ENCODE measurements around the gene SLC35F6.
"Not testable (repeated sequence)": the region's sequence is repeated elsewhere in the genome, so short reads cannot be mapped to it uniquely, and the experiment has no call there.

The SLC35F6 gene

DNA sequence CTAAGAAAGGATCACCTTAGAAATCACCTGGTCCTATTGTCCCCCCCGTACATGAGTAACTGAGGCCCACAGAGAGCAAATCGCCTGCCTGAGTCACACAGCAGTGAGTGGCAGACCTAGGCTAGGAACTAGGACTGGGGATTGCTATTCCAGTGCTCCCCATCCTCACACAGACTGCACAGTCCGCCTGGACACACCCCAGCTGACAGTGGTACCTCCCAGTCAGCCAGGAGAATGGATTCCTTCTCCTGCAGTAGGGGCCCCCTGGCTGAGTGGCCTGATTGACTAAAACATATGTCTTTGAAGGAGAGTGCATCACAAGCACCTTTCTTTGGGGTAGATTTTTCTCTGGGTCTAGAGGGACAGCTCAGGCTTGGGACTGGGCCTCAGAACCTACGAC is 32.4 kb upstream of the SLC35F6 start:
- no peak for DNase-seq

DNA sequence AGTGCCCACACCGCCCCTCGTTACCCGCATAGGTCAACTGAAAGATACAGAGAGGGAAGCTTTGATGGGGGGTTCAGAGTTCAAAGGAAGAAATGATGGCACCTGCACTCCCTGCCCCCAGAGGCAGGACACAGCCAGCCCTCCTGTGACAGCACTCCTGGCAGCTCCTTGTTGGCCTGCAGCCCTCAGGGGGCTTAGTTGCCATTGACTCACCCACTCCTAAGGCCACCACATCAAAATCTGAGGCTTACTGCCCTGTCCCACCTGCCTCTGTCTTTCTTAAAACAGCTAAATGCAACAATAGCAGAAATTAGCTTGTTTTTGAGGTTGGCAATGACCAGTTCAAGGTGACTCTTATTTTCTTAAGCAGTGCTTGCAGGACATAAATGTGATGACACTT is 31.6 kb upstream of the SLC35F6 start:
- DNase-seq = no peak

DNA sequence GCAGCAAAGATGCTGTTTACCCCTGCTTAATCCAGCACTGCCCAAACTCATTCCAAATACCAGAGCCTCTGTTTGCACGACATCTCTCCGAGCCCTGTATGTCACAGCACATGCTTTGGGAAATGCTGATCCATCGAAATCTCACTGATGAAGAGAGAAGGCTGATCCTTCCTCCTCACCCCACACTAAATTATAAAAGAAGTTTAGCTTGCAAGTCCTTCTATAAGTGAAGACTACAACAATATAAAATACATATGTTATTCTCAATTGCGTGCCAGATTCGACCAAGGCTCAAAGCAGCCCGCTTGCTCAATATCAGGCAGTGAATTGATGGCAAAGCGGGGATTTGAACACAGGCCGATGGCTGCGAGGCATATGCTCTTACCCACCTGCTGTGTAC is 30.7 kb upstream of the SLC35F6 start:
- DNase-seq = no peak

DNA sequence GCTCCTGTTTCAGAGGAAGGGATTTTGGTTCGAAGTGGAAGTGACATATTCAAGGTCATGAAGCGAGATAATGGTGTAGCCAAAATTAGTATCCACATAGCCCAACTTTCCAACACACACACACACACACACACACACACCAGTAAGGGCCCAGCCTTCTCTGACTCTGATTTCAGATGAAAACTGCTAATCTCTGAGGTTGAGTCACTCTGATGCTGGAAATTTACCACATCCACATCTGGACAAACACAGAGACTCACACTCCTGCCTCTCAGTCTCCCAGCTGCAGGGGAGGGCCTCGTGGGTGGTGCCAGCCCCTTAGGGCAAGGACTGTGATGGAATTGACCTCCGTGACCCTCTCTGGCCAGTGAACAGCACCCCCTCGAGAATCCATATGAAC is 29.0 kb upstream of the SLC35F6 start:
- DNase-seq = no peak

DNA sequence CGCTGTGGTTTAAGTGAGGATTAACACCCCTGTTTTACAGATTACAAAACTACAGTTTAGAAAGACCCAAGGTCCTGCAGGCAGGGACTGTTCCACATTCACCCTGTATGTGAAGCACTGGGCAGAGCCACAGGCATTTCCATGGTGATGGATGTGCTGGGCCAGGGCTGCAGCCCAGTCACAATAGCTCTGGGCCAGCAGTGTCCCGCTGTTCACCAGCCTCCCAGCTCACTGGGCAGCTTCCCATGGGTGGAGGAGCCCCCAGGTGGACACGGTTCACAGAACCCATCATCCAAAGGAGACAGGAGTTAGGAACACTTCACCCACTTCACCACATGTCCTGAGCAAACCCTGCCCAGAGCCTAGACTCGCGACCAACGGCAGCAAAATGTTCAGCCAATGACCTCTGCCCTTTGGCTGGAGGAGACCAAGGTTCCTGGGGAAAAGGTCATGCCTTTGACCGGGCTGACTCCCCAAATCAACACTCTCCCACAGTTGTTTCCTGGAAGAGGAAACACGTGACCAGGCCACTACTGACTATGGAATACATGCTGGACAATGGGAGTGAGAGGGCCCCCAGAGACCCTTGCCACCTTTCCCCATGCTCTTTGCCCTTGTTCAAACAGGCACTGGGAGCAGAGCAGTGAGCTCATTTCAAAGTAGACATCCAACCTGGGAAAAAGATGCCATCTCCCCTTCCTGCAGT is 28.0 kb upstream of the SLC35F6 start:
- no peak for DNase-seq

DNA sequence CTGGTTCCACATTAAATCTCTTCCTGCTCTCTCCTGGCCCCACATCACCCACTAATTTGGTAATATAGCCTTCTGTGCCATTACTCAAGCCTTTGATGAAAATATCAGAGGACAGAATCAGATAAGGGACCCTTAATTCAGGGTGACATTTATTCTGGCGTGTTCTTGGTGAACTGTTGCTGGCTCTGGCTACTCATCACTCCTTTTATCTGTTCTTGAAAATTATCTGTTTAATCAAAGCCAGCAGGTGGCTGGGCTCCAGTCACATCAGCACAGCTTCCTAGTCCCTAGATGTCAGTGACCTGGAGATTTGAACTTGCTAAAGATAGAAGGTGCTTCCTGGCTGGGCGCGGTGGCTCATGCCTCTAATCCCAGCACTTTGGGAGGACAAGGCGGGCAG is 26.9 kb upstream of the SLC35F6 start:
- DNase-seq = no peak

DNA sequence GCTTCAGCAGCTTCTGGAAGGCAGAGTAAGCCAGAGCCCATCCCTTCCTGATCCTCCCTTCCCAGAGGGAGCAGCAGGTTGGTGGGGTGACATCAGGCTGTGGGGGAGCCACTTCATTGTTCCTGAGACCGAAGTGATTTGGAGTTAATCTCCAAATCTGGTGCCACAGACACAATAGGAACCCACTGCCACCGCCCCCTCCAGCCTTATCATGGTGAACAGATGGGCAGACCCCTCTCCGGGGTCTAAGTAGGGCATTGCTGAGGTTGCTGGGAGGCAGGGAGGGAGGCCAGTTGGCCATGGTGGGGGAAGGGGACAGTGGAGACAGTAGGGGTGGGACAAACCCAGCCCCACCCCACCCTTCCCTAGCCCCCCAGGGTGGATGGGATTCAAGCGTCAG is 25.6 kb upstream of the SLC35F6 start:
- no peak for DNase-seq

DNA sequence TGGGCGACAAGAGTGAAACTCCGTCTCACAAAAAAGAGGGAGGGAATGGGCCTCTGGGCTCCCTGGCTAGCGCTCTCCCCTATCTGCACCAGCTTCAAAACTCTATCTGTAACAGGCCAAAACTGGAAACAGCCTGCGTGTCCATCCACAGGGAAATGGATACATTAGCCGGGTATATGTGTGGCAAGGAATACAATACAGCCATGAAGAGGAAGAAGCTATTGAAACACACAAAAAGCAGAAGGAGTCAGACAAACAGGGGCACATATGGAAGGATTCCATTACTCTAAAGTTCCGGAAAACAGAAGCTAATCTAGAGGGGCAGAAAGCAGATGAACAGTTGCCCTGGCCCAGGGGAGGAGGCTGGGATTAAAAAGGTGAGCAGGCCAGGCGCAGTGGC is 24.6 kb upstream of the SLC35F6 start:
- no peak for DNase-seq

DNA sequence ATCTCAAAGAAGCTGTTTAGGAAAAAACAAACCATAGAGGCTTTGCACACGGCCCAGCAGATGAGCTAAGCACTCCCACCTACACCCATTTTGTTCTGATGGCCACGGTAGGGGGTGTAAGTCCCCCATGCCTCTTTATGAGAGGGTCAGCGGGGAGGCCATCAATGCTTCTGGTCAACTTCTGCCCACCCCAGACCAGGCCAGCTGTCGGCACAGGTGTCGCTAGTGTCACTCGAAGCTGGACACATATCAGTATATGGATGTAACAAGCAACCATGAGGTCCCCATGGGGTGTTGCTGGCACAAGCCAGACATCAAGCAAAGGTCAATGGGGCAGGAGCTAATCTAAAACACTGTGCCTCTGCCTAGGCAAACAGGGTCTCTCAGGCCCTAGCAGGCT is 23.7 kb upstream of the SLC35F6 start:
- no peak for DNase-seq

DNA sequence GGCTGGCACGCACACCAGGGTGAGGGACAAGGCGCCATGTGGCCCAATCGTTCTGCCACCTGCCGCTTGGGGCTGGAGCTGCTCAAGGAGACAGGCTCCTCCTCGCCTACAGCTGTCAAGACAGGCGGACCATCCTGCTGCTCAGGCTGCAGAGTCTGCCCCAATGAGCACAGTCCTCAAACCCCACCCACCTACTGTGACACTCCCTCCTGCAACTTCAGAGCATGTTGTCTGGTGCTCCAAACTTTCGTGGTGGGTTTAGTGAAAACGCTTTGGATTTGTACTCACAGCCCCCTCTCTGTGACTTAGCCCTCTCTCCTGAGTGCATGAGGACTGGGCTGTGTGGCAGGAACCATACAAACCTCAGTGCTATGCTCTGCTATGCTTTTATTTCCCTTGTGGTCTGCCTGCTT is 23.2 kb upstream of the SLC35F6 start:
- DNase-seq = no peak

DNA sequence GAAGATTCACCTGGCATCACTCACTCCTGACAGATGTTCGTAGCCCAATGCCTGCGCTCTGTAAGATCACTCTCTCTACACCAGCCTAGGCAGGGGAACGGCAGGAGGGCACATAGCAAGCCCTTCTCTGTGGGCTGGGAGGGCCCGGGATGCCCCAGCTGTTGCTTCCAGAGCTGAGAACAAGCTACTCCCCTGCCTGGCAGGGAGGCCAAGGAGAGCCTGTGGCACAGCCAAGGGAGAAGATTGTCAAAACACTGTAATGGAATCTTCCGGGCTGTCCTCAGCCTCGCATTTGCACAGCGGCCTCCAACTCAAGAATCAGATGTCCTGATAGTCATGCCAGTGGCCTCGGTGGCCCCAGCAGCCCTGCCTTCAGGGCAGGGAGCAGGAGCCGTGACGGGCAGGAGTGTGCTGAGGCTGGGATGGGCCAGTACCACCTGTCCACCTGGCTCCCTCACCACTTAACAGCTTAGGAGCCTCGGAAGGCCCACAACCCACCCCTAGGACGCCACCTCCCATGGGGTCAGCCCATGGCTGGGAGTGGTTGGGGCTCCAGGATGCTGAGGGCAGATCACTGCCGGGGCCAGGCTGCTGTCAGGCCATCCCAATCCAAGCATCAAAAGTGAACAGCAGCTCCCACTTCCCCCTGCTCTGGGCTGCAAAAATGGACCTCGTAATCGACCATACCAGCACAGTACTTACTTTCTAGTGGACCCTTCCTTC is 21.9 kb upstream of the SLC35F6 start:
- DNase-seq = no peak

DNA sequence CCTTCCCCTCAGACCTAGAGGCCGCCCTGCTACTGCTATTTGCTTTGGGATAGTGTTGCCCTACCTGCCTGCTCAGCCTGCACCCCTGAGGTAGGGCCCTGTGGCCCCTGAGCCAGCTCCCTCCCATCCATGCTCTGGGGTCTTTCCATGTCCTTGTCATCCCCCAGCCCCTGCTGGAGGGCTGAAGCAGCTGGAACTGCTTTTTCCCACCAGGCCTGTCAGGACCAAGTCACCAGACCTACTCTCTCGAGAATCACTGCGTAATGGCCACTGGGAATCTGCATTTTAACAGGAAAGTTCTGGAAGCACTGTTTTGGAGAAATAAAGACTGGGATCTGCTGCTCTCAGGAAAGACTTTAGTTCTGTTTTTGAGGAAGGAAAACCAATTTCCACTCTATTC is 20.2 kb upstream of the SLC35F6 start:
- no peak for DNase-seq

DNA sequence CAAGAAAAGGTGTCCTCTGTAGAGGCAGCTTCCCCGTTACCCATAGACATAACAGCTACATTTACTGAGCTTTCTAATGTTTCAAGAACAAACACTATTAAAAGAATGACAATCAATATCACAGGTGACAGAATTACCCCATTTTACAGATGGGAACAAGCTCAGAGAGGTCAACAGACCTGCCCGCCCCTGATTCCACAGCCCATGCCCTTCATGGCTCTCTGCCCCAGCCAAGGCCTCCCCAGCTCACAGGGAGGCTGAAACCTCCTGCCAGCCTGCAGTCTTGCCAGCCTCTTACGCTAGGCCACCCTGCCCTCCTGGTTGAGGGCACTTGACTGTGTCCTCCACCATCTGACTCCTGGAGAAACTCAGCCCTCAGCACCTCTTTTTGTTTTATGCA is 19.1 kb upstream of the SLC35F6 start:
- no peak for DNase-seq

DNA sequence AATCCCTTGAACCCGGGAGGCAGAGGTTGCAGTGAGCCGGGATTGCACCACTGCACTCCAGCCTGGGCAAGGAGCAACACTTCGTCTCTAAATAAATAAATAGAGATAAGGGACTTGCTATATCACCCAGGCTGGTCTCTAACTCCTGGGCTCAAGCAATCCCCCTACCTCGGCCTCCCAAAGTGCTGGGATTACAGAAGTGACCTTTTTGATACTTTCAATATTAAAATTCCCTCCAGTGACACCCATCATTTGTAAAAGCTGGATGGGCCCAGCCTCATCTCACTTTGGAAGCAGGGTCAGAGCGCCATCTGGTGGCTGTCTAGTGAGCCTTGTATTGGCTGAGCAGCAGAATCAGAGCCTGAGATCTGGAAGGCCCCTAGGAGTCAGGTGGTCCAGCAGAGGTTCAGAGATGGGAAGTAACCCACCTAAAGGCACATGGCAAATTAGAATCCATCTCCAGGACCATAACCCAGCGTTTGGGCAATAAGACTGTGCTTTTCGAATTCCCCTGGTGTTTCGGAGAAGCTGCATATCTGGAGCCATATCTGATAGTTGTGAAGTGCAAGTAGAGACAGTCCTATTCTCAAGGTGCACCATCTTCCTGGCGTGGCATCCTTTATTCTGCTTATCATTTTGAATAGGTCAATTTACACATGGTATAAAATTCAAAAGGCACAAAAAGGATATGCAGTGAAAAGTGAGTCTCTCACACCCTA is 18.3 kb upstream of the SLC35F6 start:
- DNase-seq = no peak

DNA sequence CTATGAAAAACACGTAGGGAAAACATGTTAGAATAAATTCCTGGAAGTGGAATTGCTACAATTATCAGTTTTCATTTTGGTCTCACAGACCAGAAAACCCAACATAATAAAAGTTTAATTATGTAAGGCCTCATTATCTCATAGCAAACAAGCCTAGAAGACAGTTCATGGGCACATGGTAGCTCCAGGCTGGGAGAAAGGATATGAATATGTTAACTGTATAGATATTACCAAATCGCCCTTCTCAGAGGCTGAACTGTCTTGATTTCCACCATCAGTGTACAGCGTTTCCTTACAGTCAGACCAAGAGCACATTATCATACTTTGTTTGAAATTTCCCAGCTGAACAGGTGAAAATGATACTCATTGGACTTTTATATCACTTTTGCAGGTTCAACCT is 17.1 kb upstream of the SLC35F6 start:
- DNase-seq = no peak

DNA sequence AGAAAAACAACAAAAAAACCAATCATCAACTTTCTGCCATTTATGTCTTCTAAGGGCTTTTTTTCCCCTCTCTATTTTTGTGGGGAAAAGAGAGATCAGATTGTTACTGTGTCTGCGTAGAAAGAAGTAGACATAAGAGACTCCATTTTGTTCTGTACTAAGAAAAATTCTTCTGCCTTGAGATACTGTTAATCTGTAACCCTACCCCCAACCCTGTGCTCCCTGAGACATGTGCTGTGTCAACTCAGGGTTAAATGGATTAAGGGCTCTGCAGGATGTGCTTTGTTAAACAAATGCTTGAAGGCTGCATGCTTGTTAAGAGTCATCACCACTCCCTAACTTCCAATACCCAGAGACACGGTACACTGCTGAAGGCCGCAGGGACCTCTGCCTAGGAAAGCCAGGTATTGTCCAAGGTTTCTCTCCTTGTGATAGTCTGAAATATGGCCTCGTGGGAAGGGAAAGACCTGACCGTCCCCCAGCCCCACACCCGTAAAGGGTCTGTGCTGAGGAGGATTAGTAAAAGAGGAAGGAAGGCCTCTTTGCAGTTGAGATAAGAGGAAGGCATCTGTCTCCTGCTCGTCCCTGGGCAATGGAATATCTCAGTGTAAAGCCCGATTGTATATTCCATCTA is 14.2 kb upstream of the SLC35F6 start:
- peak; percentile 35 for DNase-seq

DNA sequence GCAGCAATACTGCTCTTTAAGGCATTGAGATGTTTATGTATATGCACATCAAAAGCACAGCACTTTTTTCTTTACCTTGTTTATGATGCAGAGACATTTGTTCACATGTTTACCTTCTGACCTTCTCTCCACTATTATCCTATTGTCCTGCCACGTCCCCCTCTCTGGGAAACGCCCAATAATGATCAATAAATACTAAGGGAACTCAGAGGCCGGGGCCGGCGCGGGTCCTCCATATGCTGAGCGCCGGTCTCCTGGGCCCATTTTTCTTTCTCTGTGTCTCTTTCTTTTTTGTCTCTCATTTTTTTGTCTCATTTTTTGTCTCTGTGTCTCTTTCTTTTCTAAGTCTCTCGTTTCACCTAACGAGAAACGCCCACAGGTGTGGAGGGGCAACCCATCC is 13.6 kb upstream of the SLC35F6 start:
- not testable (repeated sequence) for DNase-seq

DNA sequence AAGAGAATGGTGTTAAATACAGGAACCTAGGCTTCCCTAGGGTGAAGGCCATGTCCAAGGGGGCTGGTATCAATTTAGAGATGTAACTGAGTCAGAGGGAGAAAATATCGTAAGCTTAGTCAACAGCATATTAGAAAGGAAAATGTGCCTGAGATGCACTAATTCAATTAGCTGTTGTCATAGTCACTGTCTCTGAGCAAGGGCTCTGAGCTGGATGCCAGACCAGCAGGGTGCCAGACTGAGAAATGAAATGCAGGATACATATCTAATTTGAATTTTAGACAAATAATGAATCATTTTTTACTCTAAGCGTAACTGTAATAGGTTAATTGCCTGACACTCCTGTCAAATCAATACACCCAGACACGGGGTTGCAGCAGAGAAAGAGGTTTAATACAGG is 11.4 kb upstream of the SLC35F6 start:
- DNase-seq = no peak

DNA sequence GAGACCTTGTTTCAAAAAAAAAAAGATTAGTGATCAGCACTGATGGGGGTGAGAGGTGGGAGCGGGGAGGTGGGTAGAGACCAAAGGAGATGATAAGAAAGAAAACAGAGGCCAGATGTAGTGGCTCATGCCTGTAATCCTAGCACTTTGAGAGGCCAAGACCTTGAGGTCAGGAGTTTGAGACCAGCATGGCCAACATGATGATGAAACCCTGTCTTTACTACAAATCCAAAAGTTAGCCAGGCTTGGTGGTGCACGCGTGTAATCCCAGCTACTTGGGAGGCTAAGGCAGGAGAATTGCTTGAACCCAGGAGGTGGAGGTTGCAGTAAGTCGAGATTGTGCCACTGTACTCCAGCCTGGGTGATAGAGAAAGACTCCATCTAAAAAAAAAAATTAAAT is 9.5 kb upstream of the SLC35F6 start:
- no peak for DNase-seq

DNA sequence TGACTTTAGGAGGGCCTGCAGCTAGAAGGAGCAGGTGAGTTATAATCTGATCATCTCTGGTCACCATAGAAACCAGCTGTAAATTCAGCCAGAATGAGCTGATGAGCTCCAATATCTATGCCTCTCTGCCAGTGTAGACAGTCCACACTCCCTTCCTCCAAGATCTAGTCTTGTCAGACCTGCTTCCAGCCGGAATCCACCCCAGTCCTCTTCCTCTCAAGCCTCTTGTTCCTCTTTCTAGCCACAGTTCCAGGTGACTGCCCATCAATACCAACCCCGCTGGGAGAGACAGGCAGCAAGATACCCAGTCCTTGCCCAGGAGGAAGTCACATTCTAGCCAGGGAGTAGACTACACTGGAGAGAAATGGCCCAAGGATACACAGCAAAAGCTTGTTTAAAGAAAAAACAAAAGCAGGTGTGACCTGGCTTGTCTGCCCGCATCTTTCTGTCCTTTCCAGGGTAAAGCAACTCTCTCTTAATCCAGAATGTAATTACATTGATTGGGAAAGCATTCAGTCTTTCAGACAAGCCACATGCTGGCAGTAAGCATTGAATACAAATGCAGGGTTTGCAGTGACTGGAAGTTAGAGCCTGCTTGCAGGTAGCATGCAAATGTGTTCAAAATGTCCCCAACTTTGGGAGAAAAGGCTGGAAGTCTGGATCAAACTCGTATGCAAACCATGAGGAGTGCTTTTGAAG is 9.0 kb upstream of the SLC35F6 start:
- no peak for DNase-seq

DNA sequence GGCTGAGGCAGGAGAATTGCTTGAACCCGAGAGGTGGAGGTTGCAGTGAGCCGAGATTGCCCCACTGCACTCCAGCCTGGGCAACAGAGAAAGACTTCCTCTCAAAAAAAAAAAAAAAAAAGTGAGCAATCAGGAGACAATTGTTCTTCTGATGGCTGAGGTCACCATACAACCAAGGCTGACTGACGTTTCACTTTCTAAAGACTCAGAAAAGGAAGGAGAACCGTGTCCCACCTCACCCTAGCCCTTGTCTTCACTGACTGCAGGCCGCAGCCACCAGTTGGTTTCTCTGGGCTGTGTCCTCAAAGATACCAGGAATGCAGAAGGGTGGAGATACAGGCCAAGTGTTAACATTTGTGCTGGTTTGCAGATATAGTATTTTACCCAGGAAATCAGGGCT is 7.7 kb upstream of the SLC35F6 start:
- DNase-seq = no peak

DNA sequence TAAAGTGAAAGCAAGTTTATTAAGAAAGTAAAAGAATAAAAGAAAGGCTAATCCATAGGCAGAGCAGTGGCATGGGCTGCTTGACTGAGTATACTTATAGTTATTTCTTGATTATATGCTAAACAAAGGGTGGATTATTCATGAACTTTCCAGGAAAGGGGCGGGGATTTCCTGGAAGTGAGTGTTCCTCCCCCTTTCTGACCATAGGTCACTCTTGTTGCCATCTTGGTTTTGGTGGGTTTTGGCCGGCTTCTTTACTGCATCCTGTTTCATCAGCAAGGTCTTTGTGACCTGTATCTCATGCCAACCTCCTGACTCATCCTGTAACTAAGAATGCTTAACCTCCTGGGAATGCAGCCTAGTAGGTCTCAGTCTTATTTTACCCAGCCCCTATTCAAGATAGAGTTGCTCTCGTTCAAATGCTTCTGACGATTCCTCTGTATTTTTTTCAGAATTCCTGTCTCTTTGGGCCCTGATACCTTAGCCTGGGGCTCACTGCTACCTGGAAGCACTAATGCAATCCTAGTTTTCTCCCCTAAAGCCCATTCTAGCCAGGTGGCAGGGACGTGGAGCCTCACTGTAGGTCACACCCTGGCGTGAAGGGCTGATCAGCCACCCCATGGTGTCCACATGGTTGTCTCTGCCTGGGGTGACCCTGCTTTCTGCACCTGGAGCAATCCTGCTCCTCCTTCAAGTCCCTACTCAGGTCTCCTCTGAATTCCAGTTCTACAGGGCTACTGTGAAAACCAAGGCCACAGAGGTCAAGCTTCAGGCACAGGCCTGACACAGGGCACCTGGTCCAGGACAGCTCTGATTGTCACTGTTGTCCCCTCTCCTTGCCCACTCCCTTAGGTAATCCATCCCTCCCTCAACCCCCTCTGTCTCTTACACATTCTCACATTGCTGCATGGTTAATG is 6.0 kb upstream of the SLC35F6 start:
- no peak for DNase-seq
